HCT116 (cell line): ENCODE data around the gene FGF8.

Experiments
- FOSL1 ChIP-seq: IDR thresholded peaks from 2 replicates; pipeline ENCODE4 v1.6.1; 2012; ENCODE audit warnings: low read depth
- MAX ChIP-seq: IDR thresholded peaks from 2 replicates; pipeline ENCODE4 v1.6.1; 2012
- POLR2A ChIP-seq: IDR thresholded peaks from 2 replicates; pipeline ENCODE4 v1.7.0; 2011; ENCODE audit warnings: borderline replicate concordance; ENCODE audit not compliant: insufficient read depth, insufficient read length; ENCODE audit errors: extremely low read depth
- SP1 ChIP-seq: IDR thresholded peaks from 2 replicates; pipeline ENCODE4 v1.6.1; 2012; ENCODE audit warnings: low read depth
- ZFX ChIP-seq: fragments of 450-650 bp; IDR thresholded peaks from 2 replicates; pipeline ENCODE4 v1.6.1; 2017
- TF ChIP-seq, protein P1 (sequence below), 3 experiments: fragments of 200-600 bp in 1 of 3; sonication (generic) in 1 of 3; IDR thresholded peaks in 2 of 3; conservative IDR thresholded peaks in 1 of 3; 2 replicates each; pipeline ENCODE4 v1.5.1; 2012 to 2017; ENCODE audit warnings: low read depth in 2 of 3, low read length in 2 of 3, antibody characterized with exemption in 1 of 3, borderline replicate concordance in 1 of 3, control low read depth in 1 of 3, mild to moderate bottlenecking in 1 of 3, mixed read lengths in 1 of 3, mixed run types in 1 of 3, moderate library complexity in 1 of 3; ENCODE audit not compliant: insufficient read depth in 1 of 3

DNA sequence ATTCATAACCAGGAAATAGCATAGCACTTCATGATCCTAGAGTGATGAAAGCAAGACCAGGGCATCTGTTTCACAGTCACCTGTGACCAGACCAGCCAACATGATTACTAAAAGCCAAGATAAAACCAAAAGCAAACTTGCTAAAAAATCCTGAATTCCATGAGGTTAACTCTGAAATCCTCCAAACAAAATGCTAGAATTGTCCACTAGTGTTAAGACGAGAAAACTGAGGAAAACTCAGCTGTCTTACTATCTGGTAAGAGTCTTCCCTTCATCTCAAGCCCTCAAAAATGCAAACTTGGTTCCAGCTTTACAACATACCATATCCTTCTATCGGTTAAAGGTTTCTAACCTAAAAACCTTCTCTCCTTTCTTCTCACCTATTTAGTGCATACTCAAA, 8.6 kb upstream of the FGF8 start:
- TF ChIP-seq, protein P1, sequence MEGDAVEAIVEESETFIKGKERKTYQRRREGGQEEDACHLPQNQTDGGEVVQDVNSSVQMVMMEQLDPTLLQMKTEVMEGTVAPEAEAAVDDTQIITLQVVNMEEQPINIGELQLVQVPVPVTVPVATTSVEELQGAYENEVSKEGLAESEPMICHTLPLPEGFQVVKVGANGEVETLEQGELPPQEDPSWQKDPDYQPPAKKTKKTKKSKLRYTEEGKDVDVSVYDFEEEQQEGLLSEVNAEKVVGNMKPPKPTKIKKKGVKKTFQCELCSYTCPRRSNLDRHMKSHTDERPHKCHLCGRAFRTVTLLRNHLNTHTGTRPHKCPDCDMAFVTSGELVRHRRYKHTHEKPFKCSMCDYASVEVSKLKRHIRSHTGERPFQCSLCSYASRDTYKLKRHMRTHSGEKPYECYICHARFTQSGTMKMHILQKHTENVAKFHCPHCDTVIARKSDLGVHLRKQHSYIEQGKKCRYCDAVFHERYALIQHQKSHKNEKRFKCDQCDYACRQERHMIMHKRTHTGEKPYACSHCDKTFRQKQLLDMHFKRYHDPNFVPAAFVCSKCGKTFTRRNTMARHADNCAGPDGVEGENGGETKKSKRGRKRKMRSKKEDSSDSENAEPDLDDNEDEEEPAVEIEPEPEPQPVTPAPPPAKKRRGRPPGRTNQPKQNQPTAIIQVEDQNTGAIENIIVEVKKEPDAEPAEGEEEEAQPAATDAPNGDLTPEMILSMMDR (IDR thresholded peaks at IDR 0.05 in 2 of 3, conservative IDR thresholded peaks at IDR 0.05 in 1 of 3; ENCODE audit: borderline replicate concordance in 1 of 3, insufficient read depth in 1 of 3, low read depth in 2 of 3, low read length in 2 of 3): no peak
- no peak for TF ChIP-seq MAX
- TF ChIP-seq SP1: no peak
- TF ChIP-seq POLR2A: no peak
- TF ChIP-seq FOSL1: no peak
- no peak for TF ChIP-seq ZFX
